HG03460 (cell line): ENCODE measurements around the gene TARS2.

ENCODE experiments used
- ATAC-seq: cut with Tn5 transposase; IDR thresholded peaks from one replicate; pipeline ENCODE4 v1.9.1; 2021; ENCODE audit not compliant: unreplicated experiment

Gene TARS2, protein sequence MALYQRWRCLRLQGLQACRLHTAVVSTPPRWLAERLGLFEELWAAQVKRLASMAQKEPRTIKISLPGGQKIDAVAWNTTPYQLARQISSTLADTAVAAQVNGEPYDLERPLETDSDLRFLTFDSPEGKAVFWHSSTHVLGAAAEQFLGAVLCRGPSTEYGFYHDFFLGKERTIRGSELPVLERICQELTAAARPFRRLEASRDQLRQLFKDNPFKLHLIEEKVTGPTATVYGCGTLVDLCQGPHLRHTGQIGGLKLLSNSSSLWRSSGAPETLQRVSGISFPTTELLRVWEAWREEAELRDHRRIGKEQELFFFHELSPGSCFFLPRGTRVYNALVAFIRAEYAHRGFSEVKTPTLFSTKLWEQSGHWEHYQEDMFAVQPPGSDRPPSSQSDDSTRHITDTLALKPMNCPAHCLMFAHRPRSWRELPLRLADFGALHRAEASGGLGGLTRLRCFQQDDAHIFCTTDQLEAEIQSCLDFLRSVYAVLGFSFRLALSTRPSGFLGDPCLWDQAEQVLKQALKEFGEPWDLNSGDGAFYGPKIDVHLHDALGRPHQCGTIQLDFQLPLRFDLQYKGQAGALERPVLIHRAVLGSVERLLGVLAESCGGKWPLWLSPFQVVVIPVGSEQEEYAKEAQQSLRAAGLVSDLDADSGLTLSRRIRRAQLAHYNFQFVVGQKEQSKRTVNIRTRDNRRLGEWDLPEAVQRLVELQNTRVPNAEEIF

DNA sequence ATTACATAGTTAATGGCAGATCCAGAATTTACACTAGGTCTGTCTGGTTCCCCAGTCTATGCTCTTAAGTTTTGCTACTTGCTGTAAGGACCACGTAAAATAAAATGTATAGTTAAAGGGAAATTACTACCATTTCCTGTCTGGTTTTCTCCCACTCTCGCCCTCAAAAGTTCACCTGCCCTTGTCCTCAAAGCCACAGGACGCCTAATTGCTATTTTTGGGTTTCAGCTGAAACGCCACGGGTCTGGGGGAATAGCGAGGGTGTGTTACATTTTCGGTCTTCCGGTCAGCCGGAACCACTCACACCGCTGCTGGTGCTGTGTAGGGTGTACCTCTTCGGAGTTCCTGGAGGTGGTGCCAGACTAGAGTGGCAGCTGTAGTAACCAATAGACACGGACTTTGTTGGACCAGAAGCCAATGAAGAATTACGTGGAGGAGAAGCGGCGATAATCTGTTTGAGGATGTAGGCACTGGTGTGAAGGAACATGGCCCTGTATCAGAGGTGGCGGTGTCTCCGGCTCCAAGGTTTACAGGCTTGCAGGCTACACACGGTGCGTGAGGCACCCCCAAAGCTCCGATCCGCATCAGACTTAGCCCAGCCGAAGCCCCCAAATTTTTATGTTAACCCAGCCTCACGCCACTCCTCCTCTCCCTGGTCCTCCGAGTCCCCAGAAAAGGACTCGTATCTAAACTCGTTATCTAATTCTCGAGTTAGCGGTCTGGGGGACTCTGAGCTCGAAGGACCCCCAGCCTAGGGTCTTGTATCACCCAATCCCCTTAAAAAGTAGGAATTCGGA, at the start of gene TARS2:
Gene TARS2 (plus strand): TSS at position 454 of the 797 bp plus-strand sequence. CDS start 32 bp downstream, at position 486.
- peak; percentile 99 for ATAC-seq

DNA sequence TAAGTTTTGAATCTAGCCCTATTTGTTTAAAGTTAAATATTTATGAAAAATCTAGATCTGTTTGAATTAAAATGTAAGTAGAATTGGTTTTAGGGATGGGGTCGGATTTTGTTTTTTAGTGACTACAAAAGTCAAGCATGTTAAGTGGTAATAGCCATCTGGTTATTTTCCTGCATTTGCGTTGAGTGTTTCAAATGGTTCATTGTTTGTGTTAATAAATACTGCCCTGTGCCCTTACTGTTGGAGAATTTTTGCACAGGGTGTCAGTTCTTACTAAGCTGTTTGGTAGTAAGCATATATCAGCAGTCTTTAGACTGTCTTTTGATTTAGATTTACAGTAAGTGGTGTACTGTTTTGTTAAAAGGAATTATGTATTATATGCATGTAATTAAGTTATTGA, 46.1 kb upstream of the TARS2 start:
- ATAC-seq, result no peak

DNA sequence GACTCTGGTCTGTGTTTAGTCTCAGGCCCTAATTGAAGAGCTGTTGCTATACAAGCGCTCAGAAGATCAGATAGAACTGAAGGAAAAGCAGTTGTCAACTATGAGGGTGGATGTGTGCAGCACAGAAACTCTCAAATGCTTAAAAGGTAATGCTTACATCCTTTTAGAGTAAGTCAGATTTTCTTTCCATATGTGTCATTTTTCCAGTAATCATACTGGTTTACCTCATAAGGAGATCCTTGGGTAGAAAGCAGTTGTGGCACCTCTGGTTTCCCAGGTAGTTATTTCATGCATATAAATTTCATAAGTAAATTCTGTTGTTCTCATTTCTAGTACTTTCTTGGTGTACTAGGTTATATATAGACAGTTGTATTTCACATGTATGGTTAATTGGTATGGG, 43.0 kb upstream of the TARS2 start:
- ATAC-seq, result no peak

DNA sequence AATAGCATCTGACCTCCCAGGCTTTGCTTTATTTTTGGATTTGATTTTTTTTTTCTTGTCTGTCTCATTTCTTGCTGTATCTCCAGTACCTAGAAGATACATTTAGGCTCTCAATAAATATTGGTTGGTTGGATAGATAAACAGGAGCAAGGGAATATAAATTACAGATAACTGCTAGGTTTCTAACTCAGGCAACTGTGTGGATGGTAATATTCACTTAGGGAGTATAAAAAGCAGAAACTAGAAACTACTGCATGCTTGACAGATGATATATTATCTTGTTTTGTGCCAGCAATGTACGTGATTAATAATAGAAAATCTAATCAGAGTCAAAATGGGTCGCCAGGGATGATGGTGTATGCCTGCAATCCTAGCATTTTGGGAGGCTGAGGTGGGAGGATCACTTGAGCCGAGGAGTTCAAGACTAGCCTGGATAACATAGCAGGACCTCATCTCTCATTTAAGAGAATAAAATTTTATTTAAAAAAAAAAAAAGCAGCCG, 31.0 kb upstream of the TARS2 start:
- ATAC-seq, result no peak

DNA sequence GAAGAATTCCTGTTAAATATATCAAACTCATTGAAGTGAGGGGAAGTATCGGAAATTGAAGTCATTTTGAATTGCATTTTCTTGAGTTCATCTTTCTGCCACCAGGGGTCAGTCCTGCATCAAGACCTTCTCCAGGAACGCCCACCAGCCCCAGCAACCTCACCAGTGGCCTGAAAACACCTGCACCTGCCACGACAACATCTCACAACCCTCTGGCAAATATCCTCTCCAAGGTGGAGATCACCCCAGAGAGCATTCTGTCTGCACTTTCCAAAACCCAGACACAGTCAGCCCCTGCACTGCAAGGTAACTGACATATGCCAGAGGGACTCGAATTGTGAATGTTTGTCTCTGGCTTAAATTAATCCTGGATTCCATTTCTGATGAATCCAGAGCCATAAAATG, 22.8 kb upstream of the TARS2 start:
- ATAC-seq, result no peak

DNA sequence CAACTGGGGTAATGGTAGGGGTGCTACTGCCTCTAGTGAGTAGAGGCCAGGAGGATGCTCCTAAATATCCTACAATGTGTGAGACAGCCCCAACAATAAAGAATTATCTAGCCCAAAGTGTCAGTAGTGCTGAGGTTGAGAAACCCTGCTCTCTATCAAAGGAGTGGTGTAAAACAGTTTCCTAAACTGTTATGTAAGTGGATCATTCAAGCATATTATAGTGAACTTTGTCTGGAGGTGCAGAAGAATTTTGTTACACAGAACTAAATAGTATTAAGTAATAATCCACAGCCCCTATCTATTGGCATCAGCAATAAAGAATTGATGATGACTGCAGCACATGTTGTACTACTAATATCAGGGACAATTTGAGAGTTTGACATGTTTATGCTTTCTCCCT, 20.3 kb upstream of the TARS2 start:
- no peak for ATAC-seq

DNA sequence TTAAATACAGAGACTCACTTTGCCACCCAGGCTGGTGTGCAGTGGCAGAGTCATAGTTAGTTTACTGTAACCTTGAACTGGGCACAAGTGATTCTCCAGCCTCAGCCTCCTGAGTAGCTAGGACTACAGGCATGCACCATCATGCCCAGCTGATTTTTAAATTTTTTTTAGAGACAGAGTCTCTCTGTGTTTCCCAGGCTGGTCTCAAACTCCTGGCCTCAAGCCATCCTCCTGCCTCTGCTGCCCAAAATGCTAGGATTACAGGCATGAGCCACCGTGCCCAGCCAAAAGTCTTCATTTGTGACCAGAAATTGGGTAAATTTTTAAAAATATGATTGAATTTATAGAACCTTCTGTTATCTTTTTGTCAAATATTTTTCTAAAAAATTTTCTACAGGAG, 17.9 kb upstream of the TARS2 start:
- no peak for ATAC-seq

DNA sequence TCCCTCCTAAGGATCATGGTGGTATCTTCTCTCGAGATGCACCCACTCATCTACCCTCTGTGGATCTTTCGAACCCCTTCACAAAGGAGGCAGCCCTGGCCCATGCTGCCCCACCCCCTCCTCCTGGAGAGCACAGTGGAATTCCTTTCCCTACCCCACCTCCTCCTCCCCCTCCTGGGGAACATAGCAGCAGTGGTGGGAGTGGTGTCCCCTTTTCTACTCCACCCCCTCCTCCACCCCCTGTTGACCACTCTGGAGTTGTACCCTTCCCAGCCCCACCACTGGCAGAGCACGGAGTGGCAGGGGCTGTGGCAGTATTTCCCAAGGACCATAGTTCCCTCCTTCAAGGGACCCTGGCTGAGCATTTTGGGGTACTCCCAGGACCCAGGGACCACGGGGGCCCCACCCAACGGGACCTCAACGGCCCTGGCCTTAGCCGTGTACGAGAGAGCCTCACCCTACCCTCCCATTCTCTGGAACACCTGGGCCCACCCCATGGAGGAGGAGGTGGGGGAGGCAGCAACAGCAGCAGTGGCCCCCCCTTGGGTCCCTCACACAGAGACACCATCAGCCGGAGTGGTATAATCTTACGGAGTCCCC, 14.5 kb upstream of the TARS2 start:
- no peak for ATAC-seq

DNA sequence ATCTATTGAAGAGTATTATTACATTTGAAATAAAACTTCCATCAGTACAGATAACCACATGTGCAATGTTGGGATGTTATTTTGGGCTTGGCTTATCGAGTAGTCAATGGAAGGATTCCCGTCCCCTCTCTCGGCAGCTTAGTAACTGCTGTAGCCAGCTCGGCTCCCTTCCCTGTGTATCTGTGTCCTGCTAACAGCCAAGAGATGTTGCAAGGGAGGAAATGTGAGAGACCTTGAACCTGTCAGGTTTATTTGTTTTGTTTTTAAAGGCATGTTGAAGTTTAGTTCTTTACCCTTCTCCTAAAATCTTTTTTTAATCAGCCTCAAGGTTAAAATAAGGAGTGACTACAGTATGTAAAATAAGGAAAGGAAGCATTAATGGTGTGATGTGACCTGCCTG, 13.6 kb upstream of the TARS2 start:
- ATAC-seq, result no peak

DNA sequence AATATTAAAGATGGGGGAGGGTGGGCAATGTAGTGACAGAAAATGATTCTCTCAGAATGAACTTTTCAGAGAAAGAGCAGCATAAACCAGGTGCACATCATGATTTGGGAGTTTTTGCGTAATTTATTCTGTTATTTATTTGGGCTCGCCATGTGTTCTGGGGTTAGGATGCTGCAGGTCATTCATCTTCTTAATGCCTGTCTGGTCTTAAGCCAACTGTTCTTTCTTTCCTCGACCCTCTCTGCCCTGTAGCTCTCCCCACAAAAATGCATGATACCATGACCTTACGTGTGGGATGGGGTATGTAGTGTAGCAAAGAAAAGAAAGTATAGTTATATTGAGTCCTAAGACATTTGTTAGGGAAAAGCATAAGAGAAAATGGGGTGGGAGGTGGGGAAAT, 12.3 kb upstream of the TARS2 start:
- no peak for ATAC-seq

DNA sequence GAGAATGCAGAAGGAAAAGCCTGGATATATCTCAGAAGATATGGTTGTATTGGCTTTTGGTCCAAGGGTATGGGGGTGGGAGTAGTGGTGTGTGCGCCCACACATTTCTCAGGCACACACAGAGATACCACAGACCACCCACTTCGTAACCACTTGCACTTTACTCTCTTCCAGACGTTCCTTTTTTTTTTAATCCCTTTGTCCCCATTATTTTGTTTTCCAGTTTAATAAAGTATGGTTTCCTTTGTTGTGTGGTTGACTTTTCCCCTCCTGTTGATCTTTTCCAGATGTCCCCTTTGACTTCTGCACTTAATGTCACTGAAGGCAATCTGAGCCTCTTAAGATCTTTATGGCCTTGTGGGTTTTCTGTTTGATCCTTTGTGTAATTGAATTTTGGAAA, 10.5 kb upstream of the TARS2 start:
- ATAC-seq, result no peak

DNA sequence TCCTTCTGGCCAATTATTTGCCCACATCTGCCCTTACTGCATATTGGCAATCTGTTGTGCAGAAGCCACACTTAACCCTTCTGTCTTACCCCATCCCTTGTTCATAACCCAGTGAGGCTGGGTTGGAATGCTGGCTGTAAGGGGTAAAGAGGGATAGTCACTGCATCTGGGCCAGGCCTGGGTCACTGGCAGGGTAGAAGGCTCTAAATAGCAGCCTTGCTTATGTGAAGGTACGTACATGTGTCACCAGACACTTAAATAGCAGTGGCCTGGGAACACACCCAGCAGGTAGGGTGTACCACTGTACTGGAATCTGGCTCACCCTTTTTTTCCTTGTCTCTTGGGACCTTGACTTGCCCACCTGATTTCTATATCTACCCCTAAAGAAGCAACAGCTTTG, 9.9 kb upstream of the TARS2 start:
- no peak for ATAC-seq

DNA sequence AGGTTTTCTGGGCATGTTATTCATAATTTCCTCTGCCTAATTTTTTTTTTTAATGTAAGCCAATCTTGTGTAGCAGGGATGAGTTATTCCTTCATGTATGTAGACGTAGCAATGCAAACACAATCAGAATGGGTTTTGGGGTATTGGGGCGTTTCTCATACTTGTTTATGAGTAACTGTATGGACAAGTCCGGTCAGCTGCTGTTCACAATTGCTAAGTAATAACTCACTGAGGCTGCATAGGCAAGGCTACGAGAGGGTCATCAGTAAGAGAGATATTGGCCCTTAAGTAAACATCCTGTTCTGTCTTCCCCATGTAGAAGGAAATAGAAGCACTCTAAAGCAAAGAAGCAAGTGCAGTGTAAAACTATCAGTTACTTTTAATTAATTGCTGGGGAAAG, 9.5 kb upstream of the TARS2 start:
- no peak for ATAC-seq

DNA sequence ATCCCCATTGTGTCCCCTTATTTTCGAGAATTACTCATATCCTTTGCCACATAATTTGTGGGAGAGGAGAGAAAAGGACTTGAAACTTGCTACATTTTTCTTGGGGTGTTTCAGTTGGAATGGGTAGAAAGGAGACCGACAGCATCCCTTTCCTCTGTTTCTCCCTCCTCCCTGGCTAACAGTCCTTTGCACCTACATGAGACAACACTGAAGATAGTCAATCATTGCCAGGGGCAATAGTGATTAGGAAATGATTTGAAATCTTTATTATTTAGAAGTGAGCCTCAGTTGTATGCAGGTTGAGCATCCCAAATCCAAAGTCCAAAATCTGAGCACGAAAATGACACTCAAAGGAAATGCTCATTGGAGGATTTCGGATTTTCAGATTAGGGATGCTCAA, 7.8 kb upstream of the TARS2 start:
- no peak for ATAC-seq

DNA sequence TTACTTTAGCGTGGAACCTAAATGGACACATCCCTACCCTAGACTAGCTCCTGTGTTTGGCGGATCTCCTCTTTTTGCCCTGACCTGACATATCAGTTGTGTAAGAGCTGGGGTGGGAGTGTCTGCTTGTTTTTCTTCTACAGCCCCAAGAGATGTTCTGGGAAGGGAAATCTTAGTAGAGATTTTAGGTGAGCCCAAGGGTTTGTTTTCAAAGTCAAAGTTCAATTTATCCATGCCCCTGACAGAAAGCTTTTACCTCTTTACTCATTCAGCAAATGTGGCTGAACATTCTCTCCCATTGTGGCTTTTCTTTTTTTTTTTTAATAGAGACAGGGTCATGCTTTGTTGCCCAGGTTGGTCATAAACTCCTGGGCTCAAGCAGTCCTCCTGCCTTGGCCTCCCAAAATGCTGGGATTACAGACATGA, 7.3 kb upstream of the TARS2 start:
- ATAC-seq, result no peak

DNA sequence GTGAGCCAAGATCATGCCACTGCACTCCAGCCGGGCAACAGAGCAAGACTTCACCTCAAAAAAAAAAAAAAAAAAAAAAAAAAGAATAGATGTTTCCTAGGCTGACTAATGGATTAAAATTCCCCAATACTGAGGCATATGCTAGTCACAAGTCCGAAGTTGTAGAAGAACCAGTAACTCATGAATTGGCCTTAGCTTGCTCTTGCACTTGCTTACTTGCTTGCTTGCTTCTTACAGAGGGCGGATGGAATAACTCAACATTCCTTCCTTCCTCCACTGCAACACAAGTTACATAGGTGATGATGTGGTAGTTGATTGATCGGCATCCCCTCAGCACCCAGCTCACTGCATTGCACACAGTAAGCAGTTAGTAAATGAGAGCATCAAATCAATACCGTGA, 2.8 kb upstream of the TARS2 start:
- ATAC-seq, result no peak

DNA sequence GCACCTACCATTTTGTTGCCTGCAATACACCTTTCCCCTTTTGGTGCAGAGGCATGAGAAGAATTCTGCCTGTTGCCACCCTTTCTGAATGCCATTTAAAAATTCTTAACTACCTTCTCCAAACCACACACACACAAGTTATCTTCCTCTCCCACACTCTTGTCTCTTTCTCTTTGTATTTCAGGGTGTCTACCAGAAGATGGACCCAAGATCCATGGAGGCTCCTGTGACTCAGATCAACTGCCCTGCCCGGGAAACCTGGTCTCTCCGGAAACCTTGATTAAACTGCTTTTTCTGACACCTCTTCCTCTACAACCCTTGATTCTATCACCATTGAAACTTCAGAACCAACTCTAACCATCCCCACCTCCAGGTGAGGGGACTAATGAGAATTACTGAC, 2.4 kb upstream of the TARS2 start:
- no peak for ATAC-seq

DNA sequence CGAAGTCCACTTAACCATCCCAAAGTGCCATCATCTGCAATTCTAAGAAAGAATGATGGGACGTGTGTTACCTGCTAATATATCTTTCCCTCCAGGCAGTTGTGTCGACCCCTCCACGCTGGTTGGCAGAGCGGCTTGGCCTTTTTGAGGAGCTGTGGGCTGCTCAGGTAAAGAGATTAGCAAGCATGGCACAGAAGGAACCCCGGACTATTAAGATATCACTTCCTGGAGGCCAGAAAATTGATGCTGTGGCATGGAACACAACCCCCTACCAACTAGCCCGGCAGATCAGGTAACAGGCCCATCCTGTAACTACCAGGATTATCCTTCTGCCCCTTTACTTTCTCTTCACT, 520 bp downstream of the TARS2 start:
- no peak for ATAC-seq

DNA sequence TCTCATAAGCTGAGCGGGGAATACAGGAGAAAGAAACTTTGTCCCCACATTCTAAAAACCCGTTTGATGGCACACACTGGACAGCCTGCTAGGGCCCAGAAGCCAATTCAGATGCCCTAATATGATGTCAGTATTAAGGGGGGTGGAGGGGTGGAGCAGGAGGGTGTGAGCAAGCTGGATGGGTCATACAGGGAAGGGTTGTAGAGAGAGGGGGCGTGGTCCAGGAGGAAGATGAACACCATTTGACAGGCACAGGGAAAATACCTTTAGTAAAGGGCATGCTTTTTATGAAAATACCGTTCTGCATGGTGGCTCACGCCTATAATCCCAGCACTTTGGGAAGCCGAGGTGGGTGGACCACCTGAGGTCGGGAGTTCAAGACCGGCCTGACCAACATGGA, 6.0 kb downstream of the TARS2 start:
- ATAC-seq, result no peak

DNA sequence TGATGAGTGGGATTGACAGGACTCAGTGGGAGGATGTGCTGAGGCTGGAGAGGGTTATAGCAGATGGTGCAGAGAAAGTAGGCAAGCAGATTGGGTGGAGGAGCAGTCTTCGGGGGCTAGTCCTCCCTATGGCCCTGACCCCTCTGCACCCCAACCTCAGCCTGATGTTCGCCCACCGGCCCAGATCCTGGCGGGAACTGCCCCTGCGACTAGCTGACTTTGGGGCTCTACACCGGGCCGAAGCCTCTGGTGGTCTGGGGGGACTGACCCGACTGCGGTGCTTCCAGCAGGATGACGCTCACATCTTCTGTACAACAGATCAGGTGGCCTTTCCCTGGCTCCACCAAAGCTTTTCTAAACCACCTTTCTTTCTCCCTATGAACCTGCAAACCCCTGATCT, 11.1 kb downstream of the TARS2 start:
- ATAC-seq, result no peak

DNA sequence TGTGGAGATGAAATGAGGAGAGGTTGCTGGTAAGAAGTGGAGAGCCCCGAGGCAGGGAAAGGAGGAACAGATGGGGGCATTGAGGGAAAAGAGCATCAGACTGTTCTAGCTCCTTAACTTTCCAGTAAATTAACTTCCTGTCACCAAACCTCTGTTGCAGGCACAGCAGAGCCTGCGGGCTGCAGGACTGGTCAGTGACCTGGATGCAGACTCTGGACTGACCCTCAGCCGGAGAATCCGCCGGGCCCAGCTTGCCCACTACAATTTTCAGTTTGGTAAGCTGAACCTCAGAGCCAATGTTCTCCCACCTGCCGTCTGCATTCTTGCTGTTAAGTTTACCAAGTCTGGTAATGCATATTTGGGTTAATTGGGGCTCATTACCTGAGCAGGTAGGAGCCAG, 18.2 kb downstream of the TARS2 start:
- no peak for ATAC-seq
